Smooth muscle cell (in vitro differentiated cells): Measurements from ENCODE around the gene TOP2B. TPM values are rescaled to one million over a fixed set of nuclear protein-coding genes. Genes with fewer than 3 reads are reported as not detected.

ENCODE experiments used
- DNase-seq: peaks from one replicate; lab custom pipeline; 2025; ENCODE audit not compliant: unreplicated experiment; lab: John Stamatoyannopoulos, UW
- H2AFZ ChIP-seq: fragments of 200-600 bp; sonication (generic); 2 replicates; pipeline ENCODE4 v1.6.0; 2016; ENCODE audit warnings: antibody characterized with exemption, low read depth, mild to moderate bottlenecking
- H3F3A ChIP-seq: fragments of 200-600 bp; sonication (generic); 2 replicates; pipeline ENCODE4 v1.6.0; 2017; ENCODE audit warnings: antibody characterized with exemption, low read depth
- H3K27ac ChIP-seq: fragments of 200-600 bp; sonication (generic); 2 replicates; pipeline ENCODE4 v1.5.1; 2016; ENCODE audit warnings: low read depth, mild to moderate bottlenecking
- H3K27me3 ChIP-seq: fragments of 200-600 bp; sonication (generic); 2 replicates; pipeline ENCODE4 v1.6.1; 2016; ENCODE audit warnings: low read depth, mild to moderate bottlenecking
- H3K36me3 ChIP-seq: fragments of 200-600 bp; sonication (generic); 2 replicates; pipeline ENCODE4 v1.5.1; 2016; ENCODE audit warnings: low read depth
- H3K4me1 ChIP-seq: fragments of 200-600 bp; sonication (generic); 2 replicates; pipeline ENCODE4 v1.5.1; 2016; ENCODE audit warnings: low read depth
- H3K4me2 ChIP-seq: fragments of 200-600 bp; sonication (generic); 2 replicates; pipeline ENCODE4 v1.6.0; 2016; ENCODE audit warnings: mild to moderate bottlenecking
- H3K4me3 ChIP-seq: fragments of 200-600 bp; sonication (generic); 2 replicates; pipeline ENCODE4 v1.5.1; 2016; ENCODE audit warnings: mild to moderate bottlenecking
- H3K79me2 ChIP-seq: fragments of 200-600 bp; sonication (generic); 2 replicates; pipeline ENCODE4 v1.6.0; 2016; ENCODE audit warnings: low read depth, mild to moderate bottlenecking
- H3K9ac ChIP-seq: fragments of 200-600 bp; sonication (generic); 2 replicates; pipeline ENCODE4 v1.6.0; 2016; ENCODE audit warnings: low read depth
- H3K9me3 ChIP-seq: fragments of 200-600 bp; sonication (generic); replicated peaks from 2 replicates; pipeline ENCODE4 v1.5.1; 2016; ENCODE audit warnings: low read depth
- H4K20me1 ChIP-seq: fragments of 200-600 bp; sonication (generic); 2 replicates; pipeline ENCODE4 v1.6.0; 2016; ENCODE audit warnings: low read depth
- CTCF ChIP-seq: fragments of 200-600 bp; sonication (generic); IDR thresholded peaks from 2 replicates; pipeline ENCODE4 v1.5.1; 2017; ENCODE audit warnings: borderline replicate concordance, mild to moderate bottlenecking, antibody characterized with exemption; ENCODE audit not compliant: insufficient read depth, poor library complexity, severe bottlenecking
- WGBS: methylation state at CpG from one replicate; pipeline ENCODE4 v1.1.7; 2016; ENCODE audit warnings: low lambda C conversion rate; 5-methylcytosine and 5-hydroxymethylcytosine counted together
- polyA plus RNA-seq: library from polyadenylated mRNA; unstranded; fragments of >200 nt; fragmentation: Nextera tagmentation; extraction: Ambion mirVana; gene quantifications from 2 replicates; pipeline ENCODE4 v1.2.1, GENCODE V29; 2016
- total RNA-seq: library from RNA; depleted of rRNA; stranded (reverse); fragments of >200 nt; gene quantifications from 2 replicates; pipeline ENCODE4 v1.2.3, GENCODE V29; 2014

The TOP2B gene
- total and polyA plus RNA-seq, 2 experiments from 2014 or later: 70.2 to 132 TPM

GRCh38 chr3:25657293-25657692, 7.4 kb downstream of the TOP2B start:
- H3K27me3 ChIP-seq: no peaks in the 10 kb centered on the region
- no peak overlapping the region for H3K4me3 ChIP-seq
- H3K4me1 ChIP-seq: peaks cover 24% of the 10 kb centered on the region
- H3F3A ChIP-seq: no peaks in the 10 kb centered on the region
- H3K9ac ChIP-seq: no peak overlapping the region
- no peaks in the 10 kb centered on the region for H3K36me3 ChIP-seq
- H2AFZ ChIP-seq: no peak overlapping the region
- peaks cover 98% of the 10 kb centered on the region for H3K79me2 ChIP-seq
- no peak for TF ChIP-seq CTCF
- H3K27ac ChIP-seq: no peak overlapping the region
- peaks cover 99% of the 10 kb centered on the region for H4K20me1 ChIP-seq
- no peaks in the 10 kb centered on the region for H3K9me3 ChIP-seq
- H3K4me2 ChIP-seq: no peak overlapping the region
- DNase-seq: no peak

DNA sequence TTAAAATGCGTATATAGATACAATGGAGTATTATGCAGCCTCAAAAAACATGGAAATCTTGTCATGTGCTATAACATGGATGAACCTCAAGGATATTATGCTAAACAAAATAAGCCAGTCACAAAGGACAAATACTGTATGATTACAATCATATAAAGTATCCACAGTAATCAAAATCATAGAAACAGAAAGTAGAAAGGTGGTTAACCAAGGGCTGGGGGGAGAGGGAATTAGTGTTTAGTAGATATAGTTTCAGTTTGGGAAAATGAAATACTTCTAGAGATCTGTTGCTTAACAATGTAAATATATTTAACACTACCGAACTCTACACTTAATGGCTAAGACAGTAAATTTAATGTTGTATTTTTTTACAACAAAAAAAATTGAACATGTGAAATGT, 9.0 kb downstream of the TOP2B start:
- Histone ChIP-seq H3K9ac (no peak overlapping the region), H3K79me2 (peaks cover 98% of the 10 kb centered on the region), H3K27me3 (no peaks in the 10 kb centered on the region), H3K9me3 (peaks cover 1% of the 10 kb centered on the region), H4K20me1 (peaks cover 94% of the 10 kb centered on the region), H3K27ac (no peak overlapping the region), H3K36me3 (no peaks in the 10 kb centered on the region), H3K4me1 (peaks cover 9% of the 10 kb centered on the region), H3K4me3 (no peak overlapping the region), H3F3A (no peaks in the 10 kb centered on the region), H2AFZ (no peak overlapping the region), H3K4me2 (no peak overlapping the region)
- TF ChIP-seq CTCF: no peak
- WGBS: 99% methylated on average over 2 of the region's 2 CpGs
- no peak for DNase-seq

DNA sequence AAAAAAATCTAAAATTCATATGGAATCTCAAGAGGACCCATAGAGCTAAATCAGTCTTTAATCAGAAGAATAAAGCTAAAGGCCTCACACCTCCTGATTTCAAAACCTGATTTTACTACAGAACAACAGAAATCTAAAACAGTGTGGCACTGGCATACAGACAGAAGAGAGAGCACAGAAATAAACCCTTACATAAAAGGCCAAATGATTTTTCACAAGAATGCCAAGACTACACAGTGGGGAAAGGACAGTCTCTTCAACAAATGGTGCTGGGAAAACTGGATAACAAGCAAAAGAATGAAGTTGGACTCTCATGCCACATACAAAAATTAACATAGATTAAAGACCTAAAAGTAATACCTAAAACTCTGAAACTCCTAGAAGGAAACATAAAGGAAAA, 10.1 kb downstream of the TOP2B start:
- Histone ChIP-seq H3K36me3 (no peaks in the 10 kb centered on the region), H3K9ac (no peak overlapping the region), H3K9me3 (peaks cover 7% of the 10 kb centered on the region), H3F3A (no peaks in the 10 kb centered on the region), H3K4me3 (no peak overlapping the region), H3K4me2 (peak overlapping the region; percentile 5), H2AFZ (no peak overlapping the region), H3K27me3 (no peaks in the 10 kb centered on the region), H3K4me1 (no peaks in the 10 kb centered on the region), H3K79me2 (peaks cover 98% of the 10 kb centered on the region), H3K27ac (no peak overlapping the region), H4K20me1 (peaks cover 83% of the 10 kb centered on the region)
- no peak for TF ChIP-seq CTCF
- no peak for DNase-seq

GRCh38 chr3:25653322-25653721, 11.4 kb downstream of the TOP2B start:
- no peaks in the 10 kb centered on the region for H3K4me1 ChIP-seq
- no peak for DNase-seq
- H3K9ac ChIP-seq: no peak overlapping the region
- no peak overlapping the region for H3K27ac ChIP-seq
- TF ChIP-seq CTCF: no peak
- H3K27me3 ChIP-seq: no peaks in the 10 kb centered on the region
- H2AFZ ChIP-seq: no peak overlapping the region
- H3K36me3 ChIP-seq: no peaks in the 10 kb centered on the region
- H3K4me3 ChIP-seq: no peak overlapping the region
- peaks cover 98% of the 10 kb centered on the region for H3K79me2 ChIP-seq
- H3K4me2 ChIP-seq: no peak overlapping the region
- 98% methylated on average over 3 of the region's 3 CpGs for WGBS
- H3K9me3 ChIP-seq: peaks cover 7% of the 10 kb centered on the region
- H4K20me1 ChIP-seq: peaks cover 80% of the 10 kb centered on the region
- no peaks in the 10 kb centered on the region for H3F3A ChIP-seq
